Loucy (cell line): Measurements from ENCODE around the gene PPP1R13B.

Experiments
- EZH2phosphoT487 ChIP-seq: fragments of 200-600 bp; IDR thresholded peaks from 2 replicates; pipeline ENCODE4 v1.6.1; 2018; ENCODE audit warnings: antibody characterized with exemption, mild to moderate bottlenecking, moderate library complexity, borderline replicate concordance
- TF ChIP-seq, protein P1 (sequence below): fragments of 200-600 bp; sonication (generic); conservative IDR thresholded peaks from 2 replicates; pipeline ENCODE4 v1.5.1; 2014; ENCODE audit warnings: mild to moderate bottlenecking, antibody characterized with exemption, low read length

DNA sequence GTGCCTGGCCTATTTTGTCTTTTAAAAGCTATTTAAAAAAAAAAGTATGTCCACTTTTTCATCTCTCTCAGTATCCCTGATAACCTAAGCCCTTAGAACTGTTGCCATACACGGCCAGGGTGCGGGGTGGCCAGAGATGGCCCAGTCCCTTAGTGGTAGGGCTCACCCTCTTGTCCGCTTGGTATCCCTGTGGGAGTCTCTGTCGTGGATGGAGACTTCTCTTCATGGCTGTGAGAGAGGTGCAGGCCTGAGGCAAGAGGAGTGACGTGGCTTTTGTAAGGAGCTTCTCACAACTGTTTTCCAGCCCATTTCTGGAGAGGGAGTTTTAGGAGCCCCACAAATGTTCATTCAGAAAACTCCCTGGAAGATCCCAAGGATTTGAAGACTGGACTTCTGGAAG lies 158.9 kb downstream of the PPP1R13B start:
- TF ChIP-seq, protein P1, sequence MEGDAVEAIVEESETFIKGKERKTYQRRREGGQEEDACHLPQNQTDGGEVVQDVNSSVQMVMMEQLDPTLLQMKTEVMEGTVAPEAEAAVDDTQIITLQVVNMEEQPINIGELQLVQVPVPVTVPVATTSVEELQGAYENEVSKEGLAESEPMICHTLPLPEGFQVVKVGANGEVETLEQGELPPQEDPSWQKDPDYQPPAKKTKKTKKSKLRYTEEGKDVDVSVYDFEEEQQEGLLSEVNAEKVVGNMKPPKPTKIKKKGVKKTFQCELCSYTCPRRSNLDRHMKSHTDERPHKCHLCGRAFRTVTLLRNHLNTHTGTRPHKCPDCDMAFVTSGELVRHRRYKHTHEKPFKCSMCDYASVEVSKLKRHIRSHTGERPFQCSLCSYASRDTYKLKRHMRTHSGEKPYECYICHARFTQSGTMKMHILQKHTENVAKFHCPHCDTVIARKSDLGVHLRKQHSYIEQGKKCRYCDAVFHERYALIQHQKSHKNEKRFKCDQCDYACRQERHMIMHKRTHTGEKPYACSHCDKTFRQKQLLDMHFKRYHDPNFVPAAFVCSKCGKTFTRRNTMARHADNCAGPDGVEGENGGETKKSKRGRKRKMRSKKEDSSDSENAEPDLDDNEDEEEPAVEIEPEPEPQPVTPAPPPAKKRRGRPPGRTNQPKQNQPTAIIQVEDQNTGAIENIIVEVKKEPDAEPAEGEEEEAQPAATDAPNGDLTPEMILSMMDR = no peak
- no peak for TF ChIP-seq EZH2phosphoT487
